Measurements from ENCODE around the gene RMP24.
A peak's percentile ranks its signal among the peaks of the same experiment; 100 is the strongest.

RMP24 gene

DNA sequence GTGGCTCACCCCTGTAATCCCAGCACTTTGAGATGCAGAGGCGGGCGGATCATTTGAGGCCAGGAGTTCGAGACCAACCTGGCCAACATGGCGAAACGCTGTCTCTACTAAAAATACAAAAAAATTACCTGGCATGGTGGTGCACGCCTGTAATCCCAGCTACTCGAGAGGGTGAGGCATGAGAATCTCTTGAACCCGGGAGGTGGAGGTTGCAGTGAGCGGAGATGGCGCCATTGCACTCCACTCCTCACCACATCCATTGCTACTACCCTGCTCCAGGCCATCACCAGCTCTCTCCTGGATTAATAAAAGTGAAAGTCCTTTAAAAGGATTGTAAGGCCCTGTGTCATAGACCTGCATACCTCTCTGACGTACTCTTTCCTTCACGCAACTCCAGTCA, 1.2 kb downstream of the RMP24 start:
- intact Hi-C loops (cut with micrococcal nuclease; ENCODE audit: unreplicated experiment) = loop anchor here (5.0 kb wide), 1 partner anchor 391 kb away; the partner anchor contains the start of gene GALNT1
- no peak for DNase-seq (ENCODE audit: low spot score)
- 91% methylated on average over 12 of the region's 12 CpGs for WGBS (ENCODE audit: low lambda C conversion rate)
- Histone ChIP-seq H3K27me3 (ENCODE audit: control insufficient read depth in 1 of 2, insufficient read depth in 2 of 2, low read length in 2 of 2) (no peaks in the 10 kb centered on the region; a peak in 1 of 5 replicates), H3K9me3 (ENCODE audit: low read length) (no peaks in the 10 kb centered on the region), H3K4me3 (replicated peaks in 1 of 3; ENCODE audit: insufficient read depth in 1 of 3, low read depth in 2 of 3, low read length in 3 of 3) (peak overlapping the region; percentile 94 to 99 (median 96); a peak in 5 of 6 replicates), H3K9ac (ENCODE audit: insufficient read depth, low read depth, low read length) (peak overlapping the region; percentile 93), H3K79me2 (ENCODE audit: insufficient read depth, low read length) (peaks cover 20% of the 10 kb centered on the region), H3K4me2 (ENCODE audit: low read depth, low read length) (peak overlapping the region; percentile 87), H3K36me3 (replicated peaks in 1 of 2; ENCODE audit: control insufficient read depth in 1 of 2, insufficient read depth in 2 of 2, low read length in 2 of 2) (peaks cover 2 to 28% of the 10 kb centered on the region in 2 experiments), H3K27ac (ENCODE audit: extremely low read length, insufficient read depth, low read length) (no peak overlapping the region), H4K20me1 (ENCODE audit: insufficient read depth, low read length) (no peaks in the 10 kb centered on the region), H3K4me1 (ENCODE audit: insufficient read depth, low read length) (peaks cover 25% of the 10 kb centered on the region), H2AFZ (ENCODE audit: low read length) (no peak overlapping the region)
- no peak for ATAC-seq
- ChIA-PET CTCF (ENCODE audit: low intra/inter-chr PET ratio, low total read pairs) (no interaction called here), POLR2A (interaction anchor here (2.0 kb wide), 1 partner anchor 92 kb away, joined by 5 read pairs; no protein-coding TSS in a partner anchor)
- TF ChIP-seq, protein P1, sequence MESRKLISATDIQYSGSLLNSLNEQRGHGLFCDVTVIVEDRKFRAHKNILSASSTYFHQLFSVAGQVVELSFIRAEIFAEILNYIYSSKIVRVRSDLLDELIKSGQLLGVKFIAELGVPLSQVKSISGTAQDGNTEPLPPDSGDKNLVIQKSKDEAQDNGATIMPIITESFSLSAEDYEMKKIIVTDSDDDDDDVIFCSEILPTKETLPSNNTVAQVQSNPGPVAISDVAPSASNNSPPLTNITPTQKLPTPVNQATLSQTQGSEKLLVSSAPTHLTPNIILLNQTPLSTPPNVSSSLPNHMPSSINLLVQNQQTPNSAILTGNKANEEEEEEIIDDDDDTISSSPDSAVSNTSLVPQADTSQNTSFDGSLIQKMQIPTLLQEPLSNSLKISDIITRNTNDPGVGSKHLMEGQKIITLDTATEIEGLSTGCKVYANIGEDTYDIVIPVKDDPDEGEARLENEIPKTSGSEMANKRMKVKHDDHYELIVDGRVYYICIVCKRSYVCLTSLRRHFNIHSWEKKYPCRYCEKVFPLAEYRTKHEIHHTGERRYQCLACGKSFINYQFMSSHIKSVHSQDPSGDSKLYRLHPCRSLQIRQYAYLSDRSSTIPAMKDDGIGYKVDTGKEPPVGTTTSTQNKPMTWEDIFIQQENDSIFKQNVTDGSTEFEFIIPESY (CRISPR knock-in tag; IDR thresholded peaks at IDR 0.05) = peak; percentile 44; the same call in 1 of the 2 replicates
- TF ChIP-seq ZBTB38 (CRISPR knock-in tag; IDR thresholded peaks at IDR 0.05) = peak; percentile 57; the same call in 1 of the 2 replicates
- no peak for TF ChIP-seq ARHGAP35 (CRISPR knock-in tag; IDR thresholded peaks at IDR 0.05; ENCODE audit: borderline replicate concordance)
- no peak for TF ChIP-seq GATAD1 (CRISPR knock-in tag; IDR thresholded peaks at IDR 0.05)
- TF ChIP-seq NR2F2 (IDR thresholded peaks at IDR 0.05; ENCODE audit: borderline replicate concordance, low read depth) = no peak
- TF ChIP-seq NCOA5 (CRISPR knock-in tag; IDR thresholded peaks at IDR 0.05) = no peak
- TF ChIP-seq, protein P2, sequence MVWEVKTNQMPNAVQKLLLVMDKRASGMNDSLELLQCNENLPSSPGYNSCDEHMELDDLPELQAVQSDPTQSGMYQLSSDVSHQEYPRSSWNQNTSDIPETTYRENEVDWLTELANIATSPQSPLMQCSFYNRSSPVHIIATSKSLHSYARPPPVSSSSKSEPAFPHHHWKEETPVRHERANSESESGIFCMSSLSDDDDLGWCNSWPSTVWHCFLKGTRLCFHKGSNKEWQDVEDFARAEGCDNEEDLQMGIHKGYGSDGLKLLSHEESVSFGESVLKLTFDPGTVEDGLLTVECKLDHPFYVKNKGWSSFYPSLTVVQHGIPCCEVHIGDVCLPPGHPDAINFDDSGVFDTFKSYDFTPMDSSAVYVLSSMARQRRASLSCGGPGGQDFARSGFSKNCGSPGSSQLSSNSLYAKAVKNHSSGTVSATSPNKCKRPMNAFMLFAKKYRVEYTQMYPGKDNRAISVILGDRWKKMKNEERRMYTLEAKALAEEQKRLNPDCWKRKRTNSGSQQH (CRISPR knock-in tag; IDR thresholded peaks at IDR 0.05; ENCODE audit: low read depth) = no peak
- no peak for TF ChIP-seq ZBTB42 (CRISPR knock-in tag; IDR thresholded peaks at IDR 0.05)
- TF ChIP-seq, protein P3, sequence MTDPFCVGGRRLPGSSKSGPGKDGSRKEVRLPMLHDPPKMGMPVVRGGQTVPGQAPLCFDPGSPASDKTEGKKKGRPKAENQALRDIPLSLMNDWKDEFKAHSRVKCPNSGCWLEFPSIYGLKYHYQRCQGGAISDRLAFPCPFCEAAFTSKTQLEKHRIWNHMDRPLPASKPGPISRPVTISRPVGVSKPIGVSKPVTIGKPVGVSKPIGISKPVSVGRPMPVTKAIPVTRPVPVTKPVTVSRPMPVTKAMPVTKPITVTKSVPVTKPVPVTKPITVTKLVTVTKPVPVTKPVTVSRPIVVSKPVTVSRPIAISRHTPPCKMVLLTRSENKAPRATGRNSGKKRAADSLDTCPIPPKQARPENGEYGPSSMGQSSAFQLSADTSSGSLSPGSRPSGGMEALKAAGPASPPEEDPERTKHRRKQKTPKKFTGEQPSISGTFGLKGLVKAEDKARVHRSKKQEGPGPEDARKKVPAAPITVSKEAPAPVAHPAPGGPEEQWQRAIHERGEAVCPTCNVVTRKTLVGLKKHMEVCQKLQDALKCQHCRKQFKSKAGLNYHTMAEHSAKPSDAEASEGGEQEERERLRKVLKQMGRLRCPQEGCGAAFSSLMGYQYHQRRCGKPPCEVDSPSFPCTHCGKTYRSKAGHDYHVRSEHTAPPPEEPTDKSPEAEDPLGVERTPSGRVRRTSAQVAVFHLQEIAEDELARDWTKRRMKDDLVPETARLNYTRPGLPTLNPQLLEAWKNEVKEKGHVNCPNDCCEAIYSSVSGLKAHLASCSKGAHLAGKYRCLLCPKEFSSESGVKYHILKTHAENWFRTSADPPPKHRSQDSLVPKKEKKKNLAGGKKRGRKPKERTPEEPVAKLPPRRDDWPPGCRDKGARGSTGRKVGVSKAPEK (CRISPR knock-in tag; IDR thresholded peaks at IDR 0.05; ENCODE audit: borderline replicate concordance) = no peak
- FAIRE-seq = no peak
- BruUV-seq (replicated peaks) = no TSS peak
- in situ Hi-C loops (cut with HindIII; ENCODE audit: extremely low pct_ligation_motif_present, low pct_unique_long_range_greater_than_20kb) = loop anchor here (25.0 kb wide), 1 partner anchor 586 kb away; the partner anchor contains the start of gene ZNF396
